Ishikawa (cell line): ENCODE data around the gene TUBB1.

ENCODE experiments used
- CEBPB ChIP-seq: IDR thresholded peaks from 2 replicates; pipeline ENCODE4 v1.6.1; 2012
- CREB1 ChIP-seq: IDR thresholded peaks from 2 replicates; pipeline ENCODE4 v1.6.1; 2012; ENCODE audit warnings: low read depth
- EGR1 ChIP-seq: IDR thresholded peaks from 2 replicates; pipeline ENCODE4 v1.6.1; 2012
- EP300 ChIP-seq: IDR thresholded peaks from 2 replicates; pipeline ENCODE4 v1.6.1; 2012; ENCODE audit warnings: borderline replicate concordance
- MAX ChIP-seq: IDR thresholded peaks from 2 replicates; pipeline ENCODE4 v1.6.1; 2012
- RAD21 ChIP-seq: IDR thresholded peaks from 2 replicates; pipeline ENCODE4 v1.6.1; 2012; ENCODE audit warnings: low read depth
- REST ChIP-seq: IDR thresholded peaks from 2 replicates; pipeline ENCODE4 v1.6.1; 2012; ENCODE audit warnings: low read depth, mild to moderate bottlenecking
- TAF1 ChIP-seq: IDR thresholded peaks from 2 replicates; pipeline ENCODE4 v1.6.1; 2012; ENCODE audit warnings: low read depth, mild to moderate bottlenecking
- TCF12 ChIP-seq: IDR thresholded peaks from 2 replicates; pipeline ENCODE4 v1.6.1; 2012; ENCODE audit warnings: low read depth
- TEAD4 ChIP-seq: IDR thresholded peaks from 2 replicates; pipeline ENCODE4 v1.6.1; 2012
- USF1 ChIP-seq: IDR thresholded peaks from 2 replicates; pipeline ENCODE4 v1.6.1; 2012
- YY1 ChIP-seq: IDR thresholded peaks from 2 replicates; pipeline ENCODE4 v1.6.1; 2012; ENCODE audit warnings: low read depth
- ZBTB7A ChIP-seq: IDR thresholded peaks from 2 replicates; pipeline ENCODE4 v1.6.1; 2012; ENCODE audit warnings: low read depth

- TF ChIP-seq CEBPB (no peak), EP300 (no peak), YY1 (no peak), USF1 (no peak), MAX (no peak), EGR1 (no peak), TCF12 (no peak), TAF1 (no peak), TEAD4 (no peak), RAD21 (no peak), REST (no peak), ZBTB7A (no peak), CREB1 (no peak)
Measured at GRCh38 chr20:59063358-59064213, 44.4 kb downstream of the TUBB1 start.
